ENCODE results near the gene VWA7.

VWA7 gene

GRCh38 chr6:31784098-31784925, 7.2 kb upstream of the VWA7 start:
- no peak for DNase-seq (ENCODE audit: low read depth)
- no peak overlapping the region for H3K4me3 ChIP-seq (ENCODE audit: low read length)
- TF ChIP-seq, protein P1, sequence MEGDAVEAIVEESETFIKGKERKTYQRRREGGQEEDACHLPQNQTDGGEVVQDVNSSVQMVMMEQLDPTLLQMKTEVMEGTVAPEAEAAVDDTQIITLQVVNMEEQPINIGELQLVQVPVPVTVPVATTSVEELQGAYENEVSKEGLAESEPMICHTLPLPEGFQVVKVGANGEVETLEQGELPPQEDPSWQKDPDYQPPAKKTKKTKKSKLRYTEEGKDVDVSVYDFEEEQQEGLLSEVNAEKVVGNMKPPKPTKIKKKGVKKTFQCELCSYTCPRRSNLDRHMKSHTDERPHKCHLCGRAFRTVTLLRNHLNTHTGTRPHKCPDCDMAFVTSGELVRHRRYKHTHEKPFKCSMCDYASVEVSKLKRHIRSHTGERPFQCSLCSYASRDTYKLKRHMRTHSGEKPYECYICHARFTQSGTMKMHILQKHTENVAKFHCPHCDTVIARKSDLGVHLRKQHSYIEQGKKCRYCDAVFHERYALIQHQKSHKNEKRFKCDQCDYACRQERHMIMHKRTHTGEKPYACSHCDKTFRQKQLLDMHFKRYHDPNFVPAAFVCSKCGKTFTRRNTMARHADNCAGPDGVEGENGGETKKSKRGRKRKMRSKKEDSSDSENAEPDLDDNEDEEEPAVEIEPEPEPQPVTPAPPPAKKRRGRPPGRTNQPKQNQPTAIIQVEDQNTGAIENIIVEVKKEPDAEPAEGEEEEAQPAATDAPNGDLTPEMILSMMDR (conservative IDR thresholded peaks at IDR 0.05; ENCODE audit: low read depth, low read length) = no peak

DNA sequence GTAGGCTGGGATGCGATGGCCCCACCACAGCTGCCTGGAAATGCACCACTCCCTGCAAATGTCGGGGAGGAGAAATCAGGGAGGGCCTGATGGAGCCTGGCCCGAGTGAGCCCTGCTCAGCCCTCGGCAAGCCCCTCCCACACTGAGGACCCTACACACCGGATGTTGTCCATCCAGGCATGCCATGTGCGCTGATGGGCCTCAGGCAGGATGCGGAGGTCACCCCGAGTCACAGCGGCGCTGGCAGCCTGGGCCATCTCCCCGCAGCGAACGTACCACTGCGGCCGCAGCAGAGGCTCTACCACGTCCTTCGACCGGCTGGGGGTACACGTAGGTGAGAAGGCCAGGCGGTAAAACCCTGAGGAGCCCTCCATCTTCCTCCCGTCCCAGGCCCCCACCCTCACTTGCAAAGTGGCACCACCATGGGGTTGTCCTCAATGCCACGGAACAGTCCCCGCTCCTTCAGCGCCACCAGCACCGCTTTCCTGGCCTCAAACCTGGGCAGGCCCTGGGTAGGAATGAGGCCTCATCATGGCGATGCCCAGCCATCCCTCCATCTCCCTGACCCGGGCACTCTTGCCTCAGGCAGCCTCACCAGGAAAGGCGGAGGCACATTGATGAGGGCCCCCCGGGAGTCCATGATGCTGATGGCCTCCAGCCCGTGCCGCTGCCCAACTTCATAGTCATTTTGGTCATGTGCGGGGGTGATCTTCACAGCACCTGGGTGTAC, 5.2 kb upstream of the VWA7 start:
- H3K4me3 ChIP-seq (ENCODE audit: low read length) = no peak overlapping the region

DNA sequence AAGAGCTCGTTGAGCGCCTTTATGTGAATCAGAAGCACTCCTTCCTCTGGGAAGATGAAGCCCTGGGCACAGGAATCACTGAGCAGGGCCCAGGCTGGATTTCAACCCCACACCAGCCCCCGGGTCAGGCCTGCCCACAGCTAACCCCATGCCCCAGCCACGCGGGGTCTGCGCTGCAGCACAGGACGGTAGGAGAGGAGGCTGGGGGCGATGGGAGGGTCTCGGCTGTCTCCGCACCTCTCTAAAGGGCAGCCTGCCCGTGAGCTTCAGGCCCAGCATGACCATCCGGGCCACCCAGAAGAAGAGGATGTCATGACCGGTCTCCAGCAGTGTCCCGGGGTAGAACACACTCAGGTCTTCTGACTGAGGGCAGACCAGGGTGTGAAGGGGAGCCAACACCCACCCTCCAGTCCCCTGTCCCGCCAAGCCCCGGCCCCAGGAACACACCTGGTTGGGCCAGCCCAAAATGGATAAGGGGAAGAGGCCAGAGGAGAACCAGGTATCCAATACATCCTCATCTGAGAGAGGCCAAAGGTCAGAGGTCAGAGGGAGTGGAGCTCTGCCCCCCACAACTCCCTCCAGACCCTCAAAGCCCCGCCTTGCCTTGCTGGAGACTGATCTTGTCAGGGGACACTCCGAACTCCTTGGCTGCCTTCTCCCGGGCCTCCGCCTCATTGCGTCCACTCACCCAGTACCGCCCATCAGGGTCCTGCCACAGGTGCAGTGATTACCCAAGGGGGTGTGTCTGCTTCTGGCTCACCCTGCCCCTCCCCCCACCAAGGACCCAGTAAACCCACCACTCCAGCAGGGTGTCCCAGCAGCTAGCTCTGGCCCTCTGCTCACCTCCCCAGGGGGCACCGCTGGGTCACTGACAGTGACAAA, 4.4 kb upstream of the VWA7 start:
- no peak overlapping the region for H3K4me3 ChIP-seq (ENCODE audit: low read length)
- DNase-seq (ENCODE audit: low read depth) = no peak
- TF ChIP-seq, protein P1 (conservative IDR thresholded peaks at IDR 0.05; ENCODE audit: low read depth, low read length) = no peak

More for the DNA sequence above, 5.2 kb upstream of the VWA7 start:
- DNase-seq (ENCODE audit: low read depth) = no peak
- TF ChIP-seq, protein P1 (conservative IDR thresholded peaks at IDR 0.05; ENCODE audit: low read depth, low read length) = no peak

DNA sequence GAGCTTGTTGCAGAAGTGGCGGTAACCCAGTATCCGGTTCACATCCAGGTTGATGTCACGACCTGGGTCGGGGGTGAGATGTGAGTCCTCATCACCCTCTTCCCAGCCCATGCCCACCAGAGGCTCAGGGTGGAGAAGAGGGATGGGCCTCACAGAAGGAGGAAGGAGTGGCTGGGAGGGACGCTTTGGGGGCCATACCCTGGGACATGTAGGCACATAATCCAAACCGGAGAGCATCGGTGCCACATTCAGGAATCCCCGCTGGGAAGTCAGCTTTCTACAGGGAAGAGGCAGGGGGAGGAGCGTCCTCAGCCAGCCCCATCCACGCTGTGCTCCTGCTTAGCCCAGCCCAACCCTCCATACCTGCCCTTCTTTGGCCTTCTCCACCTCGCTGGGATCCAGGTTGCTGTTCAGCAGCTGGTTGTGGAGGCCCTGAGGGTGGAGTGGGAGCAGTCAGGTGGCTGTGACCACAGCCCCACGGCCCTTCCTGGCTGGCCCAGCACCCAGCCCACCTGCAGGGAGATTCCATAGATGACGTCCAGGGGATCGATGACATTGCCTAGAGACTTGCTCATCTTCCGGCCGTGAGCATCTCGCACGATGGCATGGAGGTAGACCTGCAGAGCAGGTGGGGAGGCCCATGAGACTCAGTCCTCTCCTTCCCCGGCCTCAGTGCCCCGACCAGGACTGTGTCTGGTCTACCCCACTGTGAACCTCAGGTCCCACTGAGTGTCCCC, 3.5 kb upstream of the VWA7 start:
- no peak overlapping the region for H3K4me3 ChIP-seq (ENCODE audit: low read length)
- TF ChIP-seq, protein P1 (conservative IDR thresholded peaks at IDR 0.05; ENCODE audit: low read depth, low read length) = no peak
- no peak for DNase-seq (ENCODE audit: low read depth)

GRCh38 chr6:31779908-31780307, 2.8 kb upstream of the VWA7 start:
- no peak overlapping the region for H3K4me3 ChIP-seq (ENCODE audit: low read length)
- no peak for DNase-seq (ENCODE audit: low read depth)
- TF ChIP-seq, protein P1 (conservative IDR thresholded peaks at IDR 0.05; ENCODE audit: low read depth, low read length) = no peak
